Measurements from ENCODE around the gene CIAO3.
"Not testable (repeated sequence)": the region's sequence is repeated elsewhere in the genome, so short reads cannot be mapped to it uniquely, and the experiment has no call there.

The CIAO3 gene

DNA sequence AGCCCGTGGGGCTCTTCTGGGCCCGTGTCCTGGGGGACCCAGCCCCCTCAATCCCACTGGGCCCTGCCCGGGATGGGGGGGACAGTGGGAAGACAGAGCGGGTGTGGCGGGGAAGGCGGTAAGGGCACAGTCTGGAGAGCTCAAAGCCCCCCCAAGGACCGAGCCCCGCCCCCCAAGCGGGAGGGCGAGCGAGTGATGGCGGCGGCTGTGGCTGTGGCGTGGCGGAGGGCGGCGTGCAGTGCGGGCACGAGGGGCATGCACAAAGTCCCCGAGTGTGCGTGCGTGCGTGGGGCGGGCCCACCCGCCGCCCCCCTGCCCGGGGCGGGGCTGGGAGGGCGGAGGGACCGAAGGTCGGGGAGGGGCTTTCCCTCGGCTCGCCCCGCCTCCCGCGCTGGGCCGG lies 47.0 kb downstream of the CIAO3 start:
- Histone ChIP-seq H3K36me3 (ENCODE audit: control insufficient read depth in 1 of 2, insufficient read depth in 2 of 2, low read length in 2 of 2) (no peaks in the 10 kb centered on the region), H4K8ac (ENCODE audit: low read depth, low read length) (no peak overlapping the region), H3K9me3 (ENCODE audit: insufficient read depth, low read depth, low read length) (peaks cover 14% of the 10 kb centered on the region), H3K4me3 (ENCODE audit: low read depth, low read length) (no peak overlapping the region), H3K4me1 (ENCODE audit: control insufficient read depth in 1 of 2, insufficient read depth in 2 of 2, low read length in 2 of 2) (peaks cover 11 to 21% of the 10 kb centered on the region in 2 experiments), H3K14ac (ENCODE audit: low read length) (no peak overlapping the region), H2BK120ac (ENCODE audit: insufficient read depth, low read length, poor library complexity) (no peak overlapping the region), H2BK12ac (ENCODE audit: low read length) (no peak overlapping the region), H4K12ac (ENCODE audit: low read depth, low read length) (no peak overlapping the region), H3K4me2 (ENCODE audit: low read length) (no peak overlapping the region), H3K18ac (ENCODE audit: low read length) (no peak overlapping the region), H3K4ac (ENCODE audit: low read depth, low read length) (no peak overlapping the region), H2BK5ac (ENCODE audit: low read depth, low read length, poor library complexity) (no peak overlapping the region), H3K9ac (ENCODE audit: low read length) (no peak overlapping the region), H4K91ac (ENCODE audit: low read depth, low read length) (no peak overlapping the region), H2AFZ (ENCODE audit: insufficient read depth, low read length, poor library complexity) (no peak overlapping the region), H3K23ac (ENCODE audit: low read length) (no peak overlapping the region), H3K27me3 (ENCODE audit: insufficient read depth, low read length) (peaks cover 33% of the 10 kb centered on the region), H3K27ac (ENCODE audit: low read depth, low read length) (no peak overlapping the region), H2AK5ac (ENCODE audit: low read length) (no peak overlapping the region), H3K79me1 (ENCODE audit: low read length) (peaks cover 5% of the 10 kb centered on the region), H3K79me2 (ENCODE audit: control insufficient read depth, insufficient read depth, low read length, poor library complexity) (peaks cover 4% of the 10 kb centered on the region)
- no CpG with 5 or more reads among the region's 37 CpGs for WGBS (ENCODE audit: extremely low coverage, insufficient coverage, insufficient read length)
- no peak for DNase-seq

- Histone ChIP-seq H2BK120ac (ENCODE audit: insufficient read depth, low read length, poor library complexity) (no peak overlapping the region), H3K4ac (ENCODE audit: low read depth, low read length) (no peak overlapping the region)
These were observed 47.4 kb downstream of the CIAO3 start for GRCh38 chr16:693364-693763.

DNA sequence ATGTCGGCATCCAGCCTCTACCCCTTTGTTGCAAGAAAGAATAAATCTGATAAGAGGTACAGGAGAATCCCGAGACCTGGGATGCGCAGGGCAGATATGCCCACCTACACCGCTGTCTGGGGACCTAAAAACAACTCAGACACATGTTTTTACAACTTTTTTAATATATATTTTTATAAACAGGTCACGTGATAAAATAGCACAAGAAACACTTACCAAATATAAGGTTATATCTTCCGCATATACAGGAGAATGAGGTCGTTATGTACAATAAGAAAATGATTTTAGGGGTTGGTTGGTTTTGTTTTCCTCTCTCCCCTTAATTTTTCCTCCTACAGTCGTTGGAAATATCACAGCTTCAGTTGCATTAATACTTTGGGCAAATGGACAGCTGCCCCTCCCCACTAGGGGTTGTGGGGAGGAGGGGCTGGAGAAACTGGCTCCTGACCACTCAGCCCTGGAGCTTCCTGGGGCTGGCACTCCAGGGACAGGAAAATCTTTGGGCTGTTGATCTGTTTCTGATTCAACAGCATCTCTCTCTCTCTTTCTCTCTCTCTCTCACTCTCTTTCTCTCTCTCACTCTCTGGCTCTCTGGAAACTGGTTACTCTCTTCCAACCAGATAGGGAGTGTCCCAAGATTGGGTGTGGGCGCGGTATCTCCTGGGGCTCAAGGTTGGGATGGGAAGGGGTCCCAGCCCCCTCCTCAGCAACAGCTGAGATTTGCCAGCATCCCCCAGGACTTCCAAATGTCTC lies 48.3 kb downstream of the CIAO3 start:
- Histone ChIP-seq H3K27me3 (ENCODE audit: insufficient read depth, low read length) (peaks cover 33% of the 10 kb centered on the region), H3K36me3 (ENCODE audit: control insufficient read depth in 1 of 2, insufficient read depth in 2 of 2, low read length in 2 of 2) (peaks cover 2 to 4% of the 10 kb centered on the region in 2 experiments), H2BK12ac (ENCODE audit: low read length) (no peak overlapping the region), H2AFZ (ENCODE audit: insufficient read depth, low read length, poor library complexity) (no peak overlapping the region), H3K4ac (ENCODE audit: low read depth, low read length) (no peak overlapping the region), H3K14ac (ENCODE audit: low read length) (no peak overlapping the region), H3K18ac (ENCODE audit: low read length) (no peak overlapping the region), H2AK5ac (ENCODE audit: low read length) (no peak overlapping the region), H4K12ac (ENCODE audit: low read depth, low read length) (no peak overlapping the region), H3K23ac (ENCODE audit: low read length) (no peak overlapping the region), H3K4me2 (ENCODE audit: low read length) (no peak overlapping the region), H3K4me3 (ENCODE audit: low read depth, low read length) (no peak overlapping the region), H4K91ac (ENCODE audit: low read depth, low read length) (no peak overlapping the region), H3K79me2 (ENCODE audit: control insufficient read depth, insufficient read depth, low read length, poor library complexity) (peaks cover 4% of the 10 kb centered on the region), H3K27ac (ENCODE audit: low read depth, low read length) (no peak overlapping the region), H3K4me1 (ENCODE audit: control insufficient read depth in 1 of 2, insufficient read depth in 2 of 2, low read length in 2 of 2) (peaks cover 11 to 21% of the 10 kb centered on the region in 2 experiments), H3K79me1 (ENCODE audit: low read length) (peaks cover 5% of the 10 kb centered on the region), H2BK120ac (ENCODE audit: insufficient read depth, low read length, poor library complexity) (no peak overlapping the region), H2BK5ac (ENCODE audit: low read depth, low read length, poor library complexity) (no peak overlapping the region), H4K8ac (ENCODE audit: low read depth, low read length) (no peak overlapping the region), H3K9me3 (ENCODE audit: insufficient read depth, low read depth, low read length) (peaks cover 16% of the 10 kb centered on the region), H3K9ac (ENCODE audit: low read length) (no peak overlapping the region)
- DNase-seq: no peak
- no CpG with 5 or more reads among the region's 10 CpGs for WGBS (ENCODE audit: extremely low coverage, insufficient coverage, insufficient read length)

More at GRCh38 chr16:693364-693763, 47.4 kb downstream of the CIAO3 start:
- H2BK12ac ChIP-seq (ENCODE audit: low read length): no peak overlapping the region
- no peak overlapping the region for H3K14ac ChIP-seq (ENCODE audit: low read length)
- no peak overlapping the region for H3K4me3 ChIP-seq (ENCODE audit: low read depth, low read length)
- peaks cover 11 to 21% of the 10 kb centered on the region in 2 experiments for H3K4me1 ChIP-seq (ENCODE audit: control insufficient read depth in 1 of 2, insufficient read depth in 2 of 2, low read length in 2 of 2)
- no peak overlapping the region for H2AFZ ChIP-seq (ENCODE audit: insufficient read depth, low read length, poor library complexity)
- no peak overlapping the region for H2AK5ac ChIP-seq (ENCODE audit: low read length)
- H3K4me2 ChIP-seq (ENCODE audit: low read length): no peak overlapping the region
- no peak overlapping the region for H3K9ac ChIP-seq (ENCODE audit: low read length)
- no peaks in the 10 kb centered on the region for H3K36me3 ChIP-seq (ENCODE audit: control insufficient read depth in 1 of 2, insufficient read depth in 2 of 2, low read length in 2 of 2)
- no peak overlapping the region for H3K27ac ChIP-seq (ENCODE audit: low read depth, low read length)
- H3K9me3 ChIP-seq (ENCODE audit: insufficient read depth, low read depth, low read length): peaks cover 14% of the 10 kb centered on the region
- no peak for DNase-seq
- peaks cover 33% of the 10 kb centered on the region for H3K27me3 ChIP-seq (ENCODE audit: insufficient read depth, low read length)
- no peak overlapping the region for H4K8ac ChIP-seq (ENCODE audit: low read depth, low read length)
- H3K18ac ChIP-seq (ENCODE audit: low read length): no peak overlapping the region
- peaks cover 5% of the 10 kb centered on the region for H3K79me1 ChIP-seq (ENCODE audit: low read length)
- no CpG with 5 or more reads among the region's 22 CpGs for WGBS (ENCODE audit: extremely low coverage, insufficient coverage, insufficient read length)
- H2BK5ac ChIP-seq (ENCODE audit: low read depth, low read length, poor library complexity): no peak overlapping the region
- H4K12ac ChIP-seq (ENCODE audit: low read depth, low read length): no peak overlapping the region
- H4K91ac ChIP-seq (ENCODE audit: low read depth, low read length): no peak overlapping the region
- peaks cover 4% of the 10 kb centered on the region for H3K79me2 ChIP-seq (ENCODE audit: control insufficient read depth, insufficient read depth, low read length, poor library complexity)
- no peak overlapping the region for H3K23ac ChIP-seq (ENCODE audit: low read length)

- WGBS (ENCODE audit: extremely low coverage, insufficient coverage, insufficient read length): no CpG with 5 or more reads among the region's 16 CpGs
- not testable (repeated sequence) for H2BK5ac ChIP-seq (ENCODE audit: low read depth, low read length, poor library complexity); H3K79me1 ChIP-seq (ENCODE audit: low read length); H3K14ac ChIP-seq (ENCODE audit: low read length); H3K27ac ChIP-seq (ENCODE audit: low read depth, low read length); H3K4me2 ChIP-seq (ENCODE audit: low read length); H4K12ac ChIP-seq (ENCODE audit: low read depth, low read length); H3K23ac ChIP-seq (ENCODE audit: low read length); H3K4me3 ChIP-seq (ENCODE audit: low read depth, low read length); H3K4ac ChIP-seq (ENCODE audit: low read depth, low read length); H4K91ac ChIP-seq (ENCODE audit: low read depth, low read length); H2BK120ac ChIP-seq (ENCODE audit: insufficient read depth, low read length, poor library complexity); H3K79me2 ChIP-seq (ENCODE audit: control insufficient read depth, insufficient read depth, low read length, poor library complexity); H3K18ac ChIP-seq (ENCODE audit: low read length); H3K9ac ChIP-seq (ENCODE audit: low read length); H2BK12ac ChIP-seq (ENCODE audit: low read length); H2AFZ ChIP-seq (ENCODE audit: insufficient read depth, low read length, poor library complexity)
- DNase-seq: peak; percentile 81 to 95
- H2AK5ac ChIP-seq (ENCODE audit: low read length): peak overlapping the region; percentile 23
- peaks cover 31% of the 10 kb centered on the region for H3K27me3 ChIP-seq (ENCODE audit: insufficient read depth, low read length)
- peaks cover 15 to 17% of the 10 kb centered on the region in 2 experiments for H3K36me3 ChIP-seq (ENCODE audit: control insufficient read depth in 1 of 2, insufficient read depth in 2 of 2, low read length in 2 of 2)
- H4K8ac ChIP-seq (ENCODE audit: low read depth, low read length): peak overlapping the region; percentile 92
- peaks cover 15% of the 10 kb centered on the region for H3K9me3 ChIP-seq (ENCODE audit: insufficient read depth, low read depth, low read length)
- H3K4me1 ChIP-seq (ENCODE audit: control insufficient read depth in 1 of 2, insufficient read depth in 2 of 2, low read length in 2 of 2): peaks cover 11 to 21% of the 10 kb centered on the region in 2 experiments
These were observed 49.6 kb downstream of the CIAO3 start for GRCh38 chr16:691242-691641.

All from trophoblast cell (in vitro differentiated cells and primary cell).